ENCODE data around the gene PTPRD.

The PTPRD gene

GRCh38 chr9:8961186-8961851 is 1651.5 kb downstream of the PTPRD start:
- TF ChIP-seq, protein P1, sequence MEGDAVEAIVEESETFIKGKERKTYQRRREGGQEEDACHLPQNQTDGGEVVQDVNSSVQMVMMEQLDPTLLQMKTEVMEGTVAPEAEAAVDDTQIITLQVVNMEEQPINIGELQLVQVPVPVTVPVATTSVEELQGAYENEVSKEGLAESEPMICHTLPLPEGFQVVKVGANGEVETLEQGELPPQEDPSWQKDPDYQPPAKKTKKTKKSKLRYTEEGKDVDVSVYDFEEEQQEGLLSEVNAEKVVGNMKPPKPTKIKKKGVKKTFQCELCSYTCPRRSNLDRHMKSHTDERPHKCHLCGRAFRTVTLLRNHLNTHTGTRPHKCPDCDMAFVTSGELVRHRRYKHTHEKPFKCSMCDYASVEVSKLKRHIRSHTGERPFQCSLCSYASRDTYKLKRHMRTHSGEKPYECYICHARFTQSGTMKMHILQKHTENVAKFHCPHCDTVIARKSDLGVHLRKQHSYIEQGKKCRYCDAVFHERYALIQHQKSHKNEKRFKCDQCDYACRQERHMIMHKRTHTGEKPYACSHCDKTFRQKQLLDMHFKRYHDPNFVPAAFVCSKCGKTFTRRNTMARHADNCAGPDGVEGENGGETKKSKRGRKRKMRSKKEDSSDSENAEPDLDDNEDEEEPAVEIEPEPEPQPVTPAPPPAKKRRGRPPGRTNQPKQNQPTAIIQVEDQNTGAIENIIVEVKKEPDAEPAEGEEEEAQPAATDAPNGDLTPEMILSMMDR (conservative IDR thresholded peaks at IDR 0.05; ENCODE audit: low read depth, low read length) = no peak
- no peak overlapping the region for H3K4me3 ChIP-seq (ENCODE audit: low read depth, low read length)
- DNase-seq (ENCODE audit: low read depth) = no peak

DNA sequence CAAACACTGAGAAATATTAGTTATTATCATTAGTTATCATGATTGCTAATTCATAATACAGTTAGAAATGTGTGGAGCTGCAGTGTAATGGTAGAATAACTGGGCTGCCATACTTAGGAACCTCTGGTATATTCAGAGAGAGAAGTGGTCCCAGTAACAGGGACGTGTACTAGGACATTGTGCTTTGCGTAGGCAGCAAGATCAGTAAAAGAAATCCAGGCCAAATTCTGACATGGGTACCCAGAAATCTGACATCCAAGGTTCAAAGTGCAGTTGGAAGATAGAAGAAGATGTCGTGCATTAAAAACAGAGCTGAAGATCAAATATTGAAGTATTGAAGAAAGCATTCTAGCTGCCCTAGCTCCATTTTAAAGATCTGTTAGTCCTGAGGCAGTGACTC is 1652.5 kb downstream of the PTPRD start:
- no peak overlapping the region for H3K4me3 ChIP-seq (ENCODE audit: low read depth, low read length)
- DNase-seq (ENCODE audit: low read depth) = no peak
- TF ChIP-seq, protein P1 (conservative IDR thresholded peaks at IDR 0.05; ENCODE audit: low read depth, low read length) = no peak

DNA sequence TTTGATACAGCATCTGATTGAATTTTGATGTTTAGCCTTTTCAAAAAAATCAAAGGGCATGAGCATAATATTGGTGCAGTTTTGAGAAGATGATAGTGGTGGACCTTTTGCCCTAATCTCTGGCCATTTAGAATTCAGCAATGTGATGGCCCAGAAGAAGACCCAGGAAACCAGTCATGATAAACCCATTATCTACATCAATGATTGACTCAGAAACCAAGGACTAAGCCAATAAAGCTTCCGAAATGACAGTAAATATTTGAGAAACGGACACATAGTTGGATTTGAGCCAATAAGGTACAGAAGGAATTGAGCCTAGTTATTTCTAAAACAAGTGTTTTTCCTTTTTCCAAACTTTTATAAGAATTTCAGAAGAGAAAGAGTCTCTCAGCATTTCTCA is 1654.4 kb downstream of the PTPRD start:
- TF ChIP-seq, protein P1 (conservative IDR thresholded peaks at IDR 0.05; ENCODE audit: low read depth, low read length) = no peak
- no peak overlapping the region for H3K4me3 ChIP-seq (ENCODE audit: low read depth, low read length)
- DNase-seq (ENCODE audit: low read depth) = no peak

GRCh38 chr9:8955315-8955714 is 1657.5 kb downstream of the PTPRD start:
- TF ChIP-seq, protein P1 (conservative IDR thresholded peaks at IDR 0.05; ENCODE audit: low read depth, low read length) = no peak
- no peak overlapping the region for H3K4me3 ChIP-seq (ENCODE audit: low read depth, low read length)
- DNase-seq (ENCODE audit: low read depth) = no peak

DNA sequence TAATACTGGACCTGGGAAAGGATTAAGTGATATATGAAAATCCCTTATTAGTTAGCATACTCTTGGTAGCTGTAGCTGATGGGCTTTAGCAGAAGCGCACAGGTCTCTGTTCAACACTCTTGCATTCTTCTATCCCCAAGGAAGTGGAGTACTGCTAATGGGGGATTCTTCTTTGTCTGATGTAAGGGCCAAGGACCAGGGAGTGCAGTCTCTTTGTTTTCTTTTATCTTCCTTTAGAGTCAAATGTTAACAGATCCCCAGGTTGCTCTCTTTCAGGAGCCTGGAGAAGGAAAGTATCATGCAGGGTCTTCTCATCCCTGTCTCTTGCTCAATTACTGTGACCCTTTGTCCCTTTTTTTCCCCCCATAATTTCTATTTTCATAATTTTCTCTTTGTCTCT is 1666.3 kb downstream of the PTPRD start:
- DNase-seq (ENCODE audit: low read depth) = no peak
- TF ChIP-seq, protein P1 (conservative IDR thresholded peaks at IDR 0.05; ENCODE audit: low read depth, low read length) = no peak

DNA sequence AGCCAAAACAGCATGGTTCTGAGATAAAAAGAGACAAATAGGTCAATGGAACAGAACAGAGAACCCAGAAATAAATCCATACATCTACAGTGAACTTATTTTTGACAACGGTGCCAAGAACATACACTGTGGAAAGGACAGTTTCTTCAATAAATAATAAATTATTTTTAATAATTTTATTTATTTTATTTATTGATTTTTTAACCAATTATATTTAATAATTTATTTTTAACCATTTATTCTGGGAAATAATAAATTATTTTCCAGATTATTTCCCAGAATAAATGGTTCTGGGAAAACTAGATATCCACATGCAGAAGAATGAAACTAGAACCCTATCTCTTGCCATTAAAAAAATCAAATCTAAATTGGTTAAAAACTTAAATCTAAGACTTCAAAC is 1669.4 kb downstream of the PTPRD start:
- TF ChIP-seq, protein P1 (conservative IDR thresholded peaks at IDR 0.05; ENCODE audit: low read depth, low read length) = no peak
- no peak for DNase-seq (ENCODE audit: low read depth)
- no peak overlapping the region for H3K4me3 ChIP-seq (ENCODE audit: low read depth, low read length)

More for the DNA sequence above, 1666.3 kb downstream of the PTPRD start:
- no peak overlapping the region for H3K4me3 ChIP-seq (ENCODE audit: low read depth, low read length)

DNA sequence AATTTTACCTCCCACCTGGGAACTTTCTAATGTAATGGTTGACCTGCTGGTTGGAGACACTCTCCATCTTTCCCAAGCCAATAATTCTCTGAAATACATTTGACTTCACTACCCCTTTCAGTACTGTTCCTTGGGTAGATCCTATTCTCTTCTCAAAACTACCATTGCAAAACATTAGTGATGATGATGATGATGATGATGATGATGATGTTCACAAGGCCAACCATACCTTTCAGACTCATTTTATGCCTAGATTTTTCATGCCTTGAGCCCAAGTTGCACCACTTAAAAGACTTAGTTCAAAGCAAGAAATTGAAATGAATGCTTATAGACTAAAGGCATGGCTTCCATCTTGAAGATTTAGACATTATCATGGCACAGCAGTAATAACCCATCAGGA is 1672.2 kb downstream of the PTPRD start:
- TF ChIP-seq, protein P1 (conservative IDR thresholded peaks at IDR 0.05; ENCODE audit: low read depth, low read length) = no peak
- no peak for DNase-seq (ENCODE audit: low read depth)
- H3K4me3 ChIP-seq (ENCODE audit: low read depth, low read length) = no peak overlapping the region

Data from choroid plexus epithelial cell (primary cell).